Measurements from ENCODE around the gene NT5DC1.

The NT5DC1 gene

GRCh38 chr6:116244284-116244683 lies 143.6 kb downstream of the NT5DC1 start:
- DNase-seq (ENCODE audit: low spot score), result no peak

GRCh38 chr6:116246089-116246488 lies 145.4 kb downstream of the NT5DC1 start:
- no peak for DNase-seq (ENCODE audit: low spot score)

- no peak for DNase-seq (ENCODE audit: low spot score)
Observed at GRCh38 chr6:116247285-116247684, 146.6 kb downstream of the NT5DC1 start.

DNA sequence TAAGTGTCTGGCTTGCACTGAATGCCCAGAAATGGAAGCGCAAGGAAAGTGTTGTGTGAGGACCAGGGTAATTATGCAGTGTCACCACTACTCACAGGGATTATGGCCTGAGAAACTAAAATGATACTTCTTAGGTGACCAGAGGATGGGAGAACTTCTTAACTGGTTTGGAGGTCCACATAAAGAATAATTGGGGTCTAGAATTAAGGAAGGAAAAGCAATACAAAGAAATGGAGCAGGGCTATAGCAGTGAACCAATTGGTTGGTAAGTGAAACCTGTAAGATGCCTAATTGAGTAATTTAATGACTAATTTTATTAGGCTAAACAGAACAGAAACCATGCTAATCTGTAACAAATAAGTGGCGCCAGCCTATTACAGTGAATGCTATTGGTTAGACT lies 147.9 kb downstream of the NT5DC1 start:
- DNase-seq (ENCODE audit: low spot score), result no peak

DNA sequence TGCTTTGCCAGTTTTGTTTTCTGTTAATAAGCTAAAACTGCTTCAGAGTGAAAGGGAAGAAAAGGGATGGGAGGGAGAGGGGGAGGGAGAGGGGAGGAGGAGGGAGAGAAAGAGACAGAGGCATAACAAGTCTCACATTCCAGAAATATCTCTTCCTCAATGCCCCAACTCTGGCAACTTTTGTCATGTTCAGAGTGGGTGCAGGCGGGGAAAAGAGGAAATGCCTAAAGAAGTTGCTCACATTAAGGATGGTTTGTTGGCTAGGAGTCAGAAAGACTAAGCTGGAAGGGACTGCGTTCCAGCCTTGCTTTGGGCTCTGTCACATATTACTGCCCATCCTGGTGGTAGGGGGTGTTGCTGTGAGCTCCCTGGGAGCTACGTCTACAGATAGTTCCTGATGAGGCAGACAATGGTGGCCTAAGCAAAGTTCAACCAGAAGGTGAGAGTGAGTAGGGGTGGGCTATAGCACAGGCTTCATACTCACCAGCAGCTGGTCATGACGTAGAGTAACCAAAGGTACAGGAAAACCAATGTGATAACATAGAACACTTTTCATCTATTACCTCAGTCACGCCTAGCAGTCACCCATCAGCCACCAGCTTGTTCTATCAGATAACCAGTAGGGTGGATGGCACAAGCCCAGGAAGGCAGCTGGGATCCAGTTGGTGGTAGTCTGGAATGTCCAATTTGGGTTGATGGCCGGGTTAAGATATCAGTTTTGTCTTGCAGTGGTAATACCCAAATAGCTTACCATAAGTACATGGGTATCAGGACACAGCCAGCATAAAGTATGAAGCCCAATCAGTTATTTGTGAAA lies 151.1 kb downstream of the NT5DC1 start:
- DNase-seq (ENCODE audit: low spot score), result peak; percentile 9

DNA sequence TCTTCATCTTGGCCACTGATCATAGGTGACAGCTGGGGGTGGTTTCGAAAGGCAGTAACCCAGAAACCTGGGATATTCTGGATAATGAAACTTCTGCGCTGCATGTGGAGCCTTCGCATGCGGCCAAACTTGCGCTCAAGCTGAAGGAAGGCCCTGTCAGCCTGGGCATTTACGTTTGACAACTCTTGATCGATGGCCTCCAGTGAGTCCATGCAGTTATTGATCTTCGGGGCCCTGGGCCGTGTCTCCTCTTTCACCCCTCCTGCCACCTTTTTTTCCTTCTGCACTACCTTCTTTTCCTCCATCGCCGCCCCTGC lies 152.5 kb downstream of the NT5DC1 start:
- DNase-seq (ENCODE audit: low spot score), result no peak

- DNase-seq (ENCODE audit: low spot score), result peak; percentile 91
Observed at GRCh38 chr6:116253505-116254296, 153.0 kb downstream of the NT5DC1 start, which contains the start of gene TSPYL4. Gene TSPYL4 (minus strand): TSS chr6:116254075. CDS start chr6:116254008, 67 bp downstream.

DNA sequence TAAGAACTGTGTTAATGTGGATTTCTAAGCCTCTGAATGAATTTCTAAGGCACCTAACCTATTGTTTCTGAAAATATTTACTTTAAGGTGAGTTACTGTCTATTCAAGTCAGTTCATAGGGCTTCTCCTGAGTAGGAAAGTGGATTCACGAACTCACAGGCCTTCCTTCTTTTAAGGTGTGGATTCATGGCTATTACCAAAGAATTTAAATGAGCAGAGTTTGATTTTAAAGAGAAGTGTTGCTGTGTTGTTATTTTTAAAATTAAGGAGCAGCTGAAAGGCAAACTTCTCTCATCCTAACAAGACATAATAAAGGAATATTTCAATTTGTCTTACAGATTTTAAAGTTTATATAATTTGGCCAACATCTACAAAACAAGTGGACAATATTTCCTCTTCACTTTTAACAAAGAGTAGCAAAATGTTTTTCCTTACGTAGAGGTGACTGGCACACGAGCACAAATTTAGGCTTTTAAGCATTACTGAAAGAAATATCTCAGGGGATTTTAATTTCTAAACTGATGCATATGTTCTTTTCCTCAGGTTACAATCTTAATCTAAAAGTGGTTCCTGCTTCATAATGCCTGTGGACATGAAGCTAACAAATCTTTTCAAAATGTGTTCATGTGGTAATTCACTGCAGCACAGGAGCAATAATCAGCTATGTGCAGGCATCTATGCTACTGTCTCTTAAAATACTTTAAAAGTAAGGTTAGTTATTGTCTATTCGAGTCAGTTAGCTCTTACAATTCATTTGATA lies 153.8 kb downstream of the NT5DC1 start:
- DNase-seq (ENCODE audit: low spot score), result peak; percentile 14

GRCh38 chr6:116255246-116255800 lies 154.7 kb downstream of the NT5DC1 start:
- DNase-seq (ENCODE audit: low spot score), result no peak

GRCh38 chr6:116256694-116257093 lies 156.0 kb downstream of the NT5DC1 start:
- no peak for DNase-seq (ENCODE audit: low spot score)

DNA sequence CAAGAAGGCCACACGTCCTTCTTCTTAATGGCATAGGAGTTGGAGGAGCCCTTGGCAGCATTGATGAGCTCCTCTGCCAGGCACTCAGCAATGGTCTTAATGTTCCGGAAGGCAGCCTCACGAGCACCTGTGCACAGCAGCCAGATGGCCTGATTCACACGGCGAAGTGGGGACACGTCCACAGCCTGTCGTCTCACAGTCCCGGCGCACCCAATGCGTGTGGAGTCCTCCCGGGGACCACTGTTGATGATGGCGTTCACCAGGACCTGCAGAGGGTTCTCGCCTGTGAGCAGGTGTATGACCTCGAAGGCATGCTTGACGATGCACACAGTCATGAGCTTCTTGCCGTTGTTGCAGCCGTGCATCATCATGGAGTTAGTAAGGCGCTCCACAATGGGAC lies 157.9 kb downstream of the NT5DC1 start:
- DNase-seq (ENCODE audit: low spot score), result no peak

DNA sequence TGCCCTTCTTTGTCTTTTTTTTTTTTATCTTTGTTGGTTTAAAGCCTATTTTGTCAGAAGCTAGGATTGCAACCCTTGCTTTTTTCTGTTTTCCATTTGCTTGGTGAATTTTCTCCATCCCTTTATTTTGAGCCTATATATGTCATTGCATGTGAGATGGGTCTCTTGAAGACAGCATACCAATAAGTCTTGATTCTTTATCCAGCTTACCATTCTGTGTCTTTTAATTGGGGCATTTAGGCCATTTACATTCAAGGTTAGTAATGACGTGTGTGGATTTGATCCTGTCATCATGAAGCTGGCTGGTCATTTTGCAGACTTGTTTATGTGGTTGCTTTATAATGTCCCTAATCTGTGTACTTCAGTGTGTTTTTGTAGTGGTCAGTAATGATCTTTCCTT lies 162.7 kb downstream of the NT5DC1 start:
- no peak for DNase-seq (ENCODE audit: low spot score)

GRCh38 chr6:116265041-116265829 lies 164.6 kb downstream of the NT5DC1 start:
- peak; percentile 59 for DNase-seq (ENCODE audit: low spot score)

- no peak for DNase-seq (ENCODE audit: low spot score)
Observed at GRCh38 chr6:116266803-116267202, 166.2 kb downstream of the NT5DC1 start.

- no peak for DNase-seq (ENCODE audit: low spot score)
Observed at GRCh38 chr6:116267836-116268588, 167.4 kb downstream of the NT5DC1 start.

- DNase-seq (ENCODE audit: low spot score), result peak; percentile 82
Observed at GRCh38 chr6:116268589-116269293, 168.1 kb downstream of the NT5DC1 start.

- DNase-seq (ENCODE audit: low spot score), result no peak
Observed at GRCh38 chr6:116271149-116271708, 170.6 kb downstream of the NT5DC1 start.

DNA sequence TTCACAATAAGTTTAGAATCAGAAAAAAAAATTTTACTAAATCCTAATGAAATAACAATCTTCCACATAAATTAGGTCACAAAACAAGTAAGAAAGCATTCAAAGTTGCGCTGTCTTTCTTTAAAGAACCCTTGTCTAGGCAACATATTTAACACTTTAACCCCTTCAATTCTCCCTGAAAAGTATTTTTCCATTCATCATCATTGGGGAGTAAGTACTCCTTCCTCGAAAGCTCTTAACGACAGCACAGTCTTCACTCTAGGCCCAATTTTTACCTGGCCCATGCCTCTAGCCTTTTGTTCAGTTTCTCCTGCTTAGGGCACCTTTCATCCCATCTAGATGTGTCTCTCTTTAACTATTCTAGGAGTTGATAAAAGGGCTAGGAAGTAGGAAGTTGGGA lies 176.5 kb downstream of the NT5DC1 start:
- DNase-seq (ENCODE audit: low spot score), result no peak

- no peak for DNase-seq (ENCODE audit: low spot score)
Observed at GRCh38 chr6:116278481-116278829, 177.8 kb downstream of the NT5DC1 start.

- no peak for DNase-seq (ENCODE audit: low spot score)
Observed at GRCh38 chr6:116278854-116279231, 178.2 kb downstream of the NT5DC1 start.

Measured in hematopoietic multipotent progenitor cell treated with erythropoietin and hydrocortisone succinate and interleukin-3 and kit ligand, for 15 days (in vitro differentiated cells).